Heart right ventricle (tissue), 16 donors: ENCODE measurements around the gene ZNF341. TPM values are rescaled to one million over a fixed set of nuclear protein-coding genes. Genes with fewer than 3 reads are reported as not detected.

ENCODE experiments used
- ATAC-seq, 8 donors: fragments of 200-7000 bp; cut with Tn5 transposase; one replicate each; pipeline ENCODE4 v1.9.1; 2020; ENCODE audit warnings: mild to moderate bottlenecking in 8 of 8, moderate library complexity in 8 of 8, moderate number of reproducible peaks in 1 of 8
- DNase-seq, 2 donors: peaks; one replicate each; pipeline ENCODE4 v3.0.0-alpha.2; 2020
- H3K27ac ChIP-seq, 10 donors: fragments of 200-600 bp; sonication (generic) in 2 of 10; one replicate each; pipeline versions ENCODE4 v1.5.0 to v1.8.0; 2020 to 2022; ENCODE audit warnings: mild to moderate bottlenecking in 3 of 10
- H3K27me3 ChIP-seq, 7 donors: fragments of 200-600 bp; one replicate each; pipeline ENCODE4 v1.8.0; 2021 to 2022; ENCODE audit warnings: mild to moderate bottlenecking in 2 of 7
- H3K36me3 ChIP-seq, 9 donors: fragments of 200-600 bp; sonication (generic) in 1 of 9; one replicate each; pipeline versions ENCODE4 v1.5.0 to v1.8.0; 2020 to 2022; ENCODE audit warnings: mild to moderate bottlenecking in 2 of 9
- H3K4me1 ChIP-seq, 9 donors: fragments of 200-600 bp; sonication (generic) in 1 of 9; one replicate each; pipeline versions ENCODE4 v1.5.0 to v1.8.0; 2020 to 2022; ENCODE audit warnings: mild to moderate bottlenecking in 4 of 9
- H3K4me3 ChIP-seq, 10 donors: fragments of 200-600 bp; sonication (generic) in 2 of 10; one replicate each; pipeline versions ENCODE4 v1.5.0 to v1.8.0; 2020 to 2022; ENCODE audit warnings: mild to moderate bottlenecking in 7 of 10, moderate library complexity in 2 of 10
- H3K9me3 ChIP-seq, 11 donors: fragments of 200-600 bp in 10 of 11; sonication (generic) in 2 of 11; one replicate each; pipeline versions ENCODE4 v1.5.0 to v1.8.0; 2013 to 2022; ENCODE audit warnings: mild to moderate bottlenecking in 2 of 11, control low read depth in 1 of 11, moderate library complexity in 1 of 11
- WGBS, 2 donors: extraction: QIAGEN DNeasy Blood & Tissue Kit; methylation state at CpG; one replicate each; pipeline ENCODE4 v1.1.7; 2013; ENCODE audit warnings: inconsistent platforms in 1 of 2; 5-methylcytosine and 5-hydroxymethylcytosine counted together
- intact Hi-C, 10 donors: fragments of 100-400 bp; cut with DNase I; formaldehyde crosslinking; loops; one replicate each; pipeline versions ENCODE4 v1.11.1 to v1.14.2; 2022
- polyA plus RNA-seq, 2 donors: library from polyadenylated mRNA; stranded (reverse); fragments of 200-250 nt; gene quantifications; one replicate each; pipeline ENCODE4 v1.2.3, GENCODE V29; 2013
- total RNA-seq, 10 donors: library from RNA; stranded (reverse); fragmentation: NEBNext Ultra II Directional in 3 of 10; extraction: Animal tissue kit (Norgen Biotek cat#: 25700) in 3 of 10; gene quantifications; one replicate each; pipeline versions ENCODE4 v1.2.1 to v1.2.4, GENCODE V29; 2021 to 2023
- TF ChIP-seq, protein P1 (sequence below), 9 donors: fragments of 200-600 bp; sonication (generic) in 2 of 9; IDR thresholded peaks; one replicate each; pipeline versions ENCODE4 v1.5.0 to v1.8.0; 2021 to 2022; ENCODE audit warnings: antibody characterized with exemption in 9 of 9, mild to moderate bottlenecking in 5 of 9, moderate library complexity in 1 of 9
- donor health status: Arrhythmogenic right ventricular cardiomyopathy.
- donor health status: ischemic (EF 13 %, LVEDD 7.1; RV severe dilation, severe dysfunction).
- donor health status: healthy with polysubstance abuse.
- donor health status: DM: no; HTN: yes; CAD: no.
- donor health status: DM: no; HTN: no; CAD: no.
- donor health status: ischemic (EF 25% LVEDD 6.9; RV normal size, moderate dysfunction).
- donor health status: ischemic (EF 25% LVEDD 5.7; RV mildly dilated, moderate dysfunction).
- donor health status: healthy.
- donor health status: DM: yes; HTN: yes; CAD: no.
- donor health status: Ischemic cardiomyopathy.
- donor health status: ischemic (EF 35%, LVEDD 5.7; RV mildly dilated, moderate dysfunction).
- donor health status: nonischemic (EF 11% LVEDD 7.7; RV severe dilation, severe dysfunction).
- donor health status: DM: yes; HTN: yes; CAD: no.
- donor health status: PGD.
- donor health status: ischemic (EF 29% LVEDD 5.4; RV normal size, mild dysfunction).
- donor health status: nonischemic (EF 23%, LVEDD 6.1; RV moderate dilation, normal function).

The ZNF341 gene
- total and polyA plus RNA-seq, 12 donors = 0.85 to 3.7 (median 1.7) TPM

DNA sequence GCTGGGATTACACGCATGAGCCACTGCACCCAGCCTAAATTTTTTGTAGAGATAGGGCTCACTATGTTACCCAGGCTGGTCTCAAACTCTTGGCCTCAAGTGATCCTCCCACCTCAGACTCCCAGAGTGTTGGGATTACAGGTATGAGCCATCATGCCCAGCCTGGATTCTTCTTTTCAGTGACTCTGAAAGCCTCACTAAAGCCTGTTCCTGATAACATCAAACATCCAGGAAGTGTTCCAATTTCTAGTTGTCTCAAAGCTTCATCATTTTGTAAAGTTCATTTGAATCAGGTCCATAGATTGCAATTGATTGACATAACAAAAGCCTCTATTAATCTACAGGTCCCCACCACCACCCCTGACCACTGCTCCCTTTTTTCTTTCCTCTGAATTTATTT, 50.1 kb downstream of the ZNF341 start:
- H3K4me1 ChIP-seq = peaks cover 0 to 14% (median 9%) of the 10 kb centered on the region in 9 donors
- TF ChIP-seq, protein P1, sequence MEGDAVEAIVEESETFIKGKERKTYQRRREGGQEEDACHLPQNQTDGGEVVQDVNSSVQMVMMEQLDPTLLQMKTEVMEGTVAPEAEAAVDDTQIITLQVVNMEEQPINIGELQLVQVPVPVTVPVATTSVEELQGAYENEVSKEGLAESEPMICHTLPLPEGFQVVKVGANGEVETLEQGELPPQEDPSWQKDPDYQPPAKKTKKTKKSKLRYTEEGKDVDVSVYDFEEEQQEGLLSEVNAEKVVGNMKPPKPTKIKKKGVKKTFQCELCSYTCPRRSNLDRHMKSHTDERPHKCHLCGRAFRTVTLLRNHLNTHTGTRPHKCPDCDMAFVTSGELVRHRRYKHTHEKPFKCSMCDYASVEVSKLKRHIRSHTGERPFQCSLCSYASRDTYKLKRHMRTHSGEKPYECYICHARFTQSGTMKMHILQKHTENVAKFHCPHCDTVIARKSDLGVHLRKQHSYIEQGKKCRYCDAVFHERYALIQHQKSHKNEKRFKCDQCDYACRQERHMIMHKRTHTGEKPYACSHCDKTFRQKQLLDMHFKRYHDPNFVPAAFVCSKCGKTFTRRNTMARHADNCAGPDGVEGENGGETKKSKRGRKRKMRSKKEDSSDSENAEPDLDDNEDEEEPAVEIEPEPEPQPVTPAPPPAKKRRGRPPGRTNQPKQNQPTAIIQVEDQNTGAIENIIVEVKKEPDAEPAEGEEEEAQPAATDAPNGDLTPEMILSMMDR (IDR thresholded peaks at IDR 0.05) = no peak
- WGBS, 2 donors = 96 to 97% methylated on average over 1 of the region's 1 CpG
- no peak overlapping the region for H3K4me3 ChIP-seq
- peaks cover 0 to 21% (median 8%) of the 10 kb centered on the region in 9 donors for H3K36me3 ChIP-seq
- H3K27ac ChIP-seq = no peak overlapping the region
- ATAC-seq (no peak), DNase-seq (no peak)
- H3K9me3 ChIP-seq = no peaks in the 10 kb centered on the region
- no peaks in the 10 kb centered on the region for H3K27me3 ChIP-seq
- intact Hi-C loops = no loop called here

DNA sequence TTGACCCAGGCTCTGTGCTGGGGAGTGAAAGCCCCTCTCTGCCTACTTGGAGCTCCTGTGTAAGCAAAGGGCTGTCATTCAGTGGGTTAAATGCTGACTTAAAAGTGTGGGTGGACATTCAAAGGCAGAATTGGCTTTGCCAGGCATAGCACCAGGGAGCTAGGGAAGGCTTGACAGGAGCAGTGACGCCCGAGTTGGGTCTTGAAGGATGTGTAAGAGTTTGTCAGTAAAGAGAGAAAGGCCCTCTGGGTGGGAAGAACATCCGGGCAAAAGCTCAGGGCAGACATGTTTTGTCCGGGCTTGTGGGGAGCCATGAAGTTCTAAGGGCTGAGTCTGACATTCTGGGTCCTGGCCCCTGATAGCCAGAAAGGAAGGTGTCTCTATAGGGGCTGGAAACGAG, 51.5 kb downstream of the ZNF341 start:
- H3K27me3 ChIP-seq = no peaks in the 10 kb centered on the region
- H3K9me3 ChIP-seq = no peaks in the 10 kb centered on the region
- intact Hi-C loops = no loop called here
- peaks cover 0 to 21% (median 8%) of the 10 kb centered on the region in 9 donors for H3K36me3 ChIP-seq
- H3K4me3 ChIP-seq = no peak overlapping the region
- peaks cover 0 to 23% (median 19%) of the 10 kb centered on the region in 9 donors for H3K4me1 ChIP-seq
- TF ChIP-seq, protein P1 (IDR thresholded peaks at IDR 0.05) = no peak
- WGBS, 2 donors = 90 to 91% methylated on average over 5 of the region's 5 CpGs
- H3K27ac ChIP-seq = no peak overlapping the region
- ATAC-seq (no peak), DNase-seq (no peak)

DNA sequence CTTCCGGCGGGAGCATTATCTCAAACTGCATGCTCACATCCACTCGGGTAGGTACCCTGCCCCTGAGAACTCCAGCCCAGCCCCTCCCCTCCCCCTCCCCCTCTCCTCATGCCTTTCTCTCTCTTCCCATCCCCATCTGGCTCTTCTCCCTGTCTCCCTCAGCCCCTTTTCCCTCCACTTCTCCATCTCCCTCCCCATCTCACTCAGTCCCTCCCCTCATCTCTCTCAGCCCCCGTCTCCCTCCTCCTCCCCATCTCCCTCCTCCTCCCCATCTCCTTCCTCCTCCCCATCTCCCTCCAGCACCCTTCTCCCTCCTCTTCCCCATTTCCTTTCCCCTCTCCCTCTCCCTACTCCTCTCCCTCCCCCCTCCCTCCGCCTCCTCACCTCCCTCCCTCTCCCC, 52.0 kb downstream of the ZNF341 start:
- Histone ChIP-seq H3K36me3 (peaks cover 0 to 21% (median 8%) of the 10 kb centered on the region in 9 donors), H3K4me3 (no peak overlapping the region), H3K9me3 (no peaks in the 10 kb centered on the region), H3K27me3 (no peaks in the 10 kb centered on the region), H3K4me1 (peaks cover 0 to 28% (median 24%) of the 10 kb centered on the region in 9 donors), H3K27ac (no peak overlapping the region)
- ATAC-seq (no peak), DNase-seq (no peak)
- intact Hi-C loops = no loop called here
- TF ChIP-seq, protein P1 (IDR thresholded peaks at IDR 0.05) = no peak
- 84 to 89% methylated on average over 5 of the region's 5 CpGs for WGBS, 2 donors

DNA sequence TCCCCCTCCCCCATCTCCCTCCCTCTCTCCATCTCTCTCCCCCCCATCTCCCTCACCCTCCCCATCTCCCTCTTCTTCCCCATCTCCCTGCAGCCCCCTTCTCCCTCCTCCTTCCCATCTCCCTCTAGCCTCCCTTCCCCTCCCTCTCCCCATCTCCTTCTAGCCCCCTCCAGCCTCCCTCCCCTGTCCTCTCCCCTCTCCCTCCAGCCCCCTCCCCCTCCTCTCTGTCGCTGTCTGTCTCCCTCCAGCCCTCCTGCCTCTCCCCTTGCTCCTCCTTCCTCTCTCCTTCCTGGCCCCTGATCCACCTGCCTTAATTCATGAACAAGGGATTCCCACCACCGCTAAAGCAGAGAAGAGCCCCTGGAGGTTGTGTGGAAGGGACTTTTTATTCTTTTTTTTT, 52.4 kb downstream of the ZNF341 start:
- TF ChIP-seq, protein P1 (IDR thresholded peaks at IDR 0.05) = no peak
- H3K4me3 ChIP-seq = no peak overlapping the region
- ATAC-seq (no peak), DNase-seq (no peak)
- H3K27me3 ChIP-seq = no peaks in the 10 kb centered on the region
- 85 to 91% methylated on average over 2 of the region's 2 CpGs for WGBS, 2 donors
- no peak overlapping the region for H3K27ac ChIP-seq
- peaks cover 0 to 21% (median 8%) of the 10 kb centered on the region in 9 donors for H3K36me3 ChIP-seq
- peaks cover 0 to 32% (median 28%) of the 10 kb centered on the region in 9 donors for H3K4me1 ChIP-seq
- no peaks in the 10 kb centered on the region for H3K9me3 ChIP-seq
- intact Hi-C loops = no loop called here
